ENCODE results near the gene PFN3.

- TF ChIP-seq CTCF (IDR thresholded peaks at IDR 0.05; ENCODE audit: borderline replicate concordance, extremely low read depth, low read length, poor library complexity, severe bottlenecking) (no peak), EZH2 (IDR thresholded peaks at IDR 0.05; ENCODE audit: borderline replicate concordance, low read depth, low read length, severe bottlenecking) (no peak)
These were observed 33.3 kb upstream of the PFN3 start for GRCh38 chr5:177433658-177434217.
